ENCODE data around the gene MMP11. TPM values are rescaled to one million over a fixed set of nuclear protein-coding genes. Genes with fewer than 3 reads are reported as not detected.

Gene MMP11
- total RNA-seq, 1 experiment from 2014 or later, result 48.2 TPM

DNA sequence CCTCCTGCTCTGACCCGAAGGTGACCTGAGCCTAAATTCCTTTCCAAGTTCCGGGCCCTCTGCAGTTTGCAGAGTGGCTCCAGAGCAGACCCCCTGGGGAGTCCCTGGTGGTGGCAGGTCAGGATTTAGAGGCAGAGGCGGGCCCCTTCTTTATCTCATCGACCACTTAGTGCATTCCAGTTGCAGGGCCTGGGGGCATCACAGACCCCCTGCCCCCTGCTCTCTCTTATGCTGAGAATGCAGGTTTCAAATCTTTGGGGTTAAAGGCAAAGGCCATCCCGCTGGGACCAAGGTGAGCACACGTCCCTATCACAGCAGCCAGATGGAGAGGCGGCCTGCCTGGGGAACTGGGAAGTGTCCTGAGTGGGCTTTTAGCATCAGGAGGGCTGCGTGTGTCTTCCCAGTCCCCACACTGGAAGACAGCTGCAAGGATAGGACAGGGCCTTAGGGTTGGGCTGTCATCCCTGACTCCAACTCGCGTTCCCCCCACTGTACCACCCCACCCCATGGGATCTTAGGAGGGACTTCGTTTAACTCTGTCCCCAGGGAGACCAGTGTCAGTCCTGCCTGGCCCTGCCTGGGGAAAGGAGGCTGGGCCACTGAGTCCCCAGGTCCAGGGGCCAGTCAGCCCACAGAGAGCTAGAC is 54.8 kb downstream of the MMP11 start:
- Histone ChIP-seq H3K9ac (ENCODE audit: low read length) (no peak overlapping the region), H3K79me2 (ENCODE audit: low read length) (peaks cover 53% of the 10 kb centered on the region), H3K4me1 (ENCODE audit: low read length) (peaks cover 83% of the 10 kb centered on the region), H3K27me3 (ENCODE audit: low read length) (no peaks in the 10 kb centered on the region), H3K36me3 (ENCODE audit: insufficient read depth, low read length) (peaks cover 58% of the 10 kb centered on the region), H2AFZ (ENCODE audit: low read length) (no peak overlapping the region), H3K27ac (ENCODE audit: low read length) (no peak overlapping the region), H3K9me2 (replicated peaks; ENCODE audit: insufficient read depth, low read length) (no peaks in the 10 kb centered on the region), H3K4me3 (ENCODE audit: low read length) (no peak overlapping the region), H3K4me2 (ENCODE audit: low read depth, low read length, poor library complexity, severe bottlenecking) (no peak overlapping the region), H3K9me3 (ENCODE audit: low read length) (no peaks in the 10 kb centered on the region), H4K20me1 (ENCODE audit: insufficient read depth, low read depth, low read length) (peaks cover 34% of the 10 kb centered on the region)
- DNase-seq, result no peak

DNA sequence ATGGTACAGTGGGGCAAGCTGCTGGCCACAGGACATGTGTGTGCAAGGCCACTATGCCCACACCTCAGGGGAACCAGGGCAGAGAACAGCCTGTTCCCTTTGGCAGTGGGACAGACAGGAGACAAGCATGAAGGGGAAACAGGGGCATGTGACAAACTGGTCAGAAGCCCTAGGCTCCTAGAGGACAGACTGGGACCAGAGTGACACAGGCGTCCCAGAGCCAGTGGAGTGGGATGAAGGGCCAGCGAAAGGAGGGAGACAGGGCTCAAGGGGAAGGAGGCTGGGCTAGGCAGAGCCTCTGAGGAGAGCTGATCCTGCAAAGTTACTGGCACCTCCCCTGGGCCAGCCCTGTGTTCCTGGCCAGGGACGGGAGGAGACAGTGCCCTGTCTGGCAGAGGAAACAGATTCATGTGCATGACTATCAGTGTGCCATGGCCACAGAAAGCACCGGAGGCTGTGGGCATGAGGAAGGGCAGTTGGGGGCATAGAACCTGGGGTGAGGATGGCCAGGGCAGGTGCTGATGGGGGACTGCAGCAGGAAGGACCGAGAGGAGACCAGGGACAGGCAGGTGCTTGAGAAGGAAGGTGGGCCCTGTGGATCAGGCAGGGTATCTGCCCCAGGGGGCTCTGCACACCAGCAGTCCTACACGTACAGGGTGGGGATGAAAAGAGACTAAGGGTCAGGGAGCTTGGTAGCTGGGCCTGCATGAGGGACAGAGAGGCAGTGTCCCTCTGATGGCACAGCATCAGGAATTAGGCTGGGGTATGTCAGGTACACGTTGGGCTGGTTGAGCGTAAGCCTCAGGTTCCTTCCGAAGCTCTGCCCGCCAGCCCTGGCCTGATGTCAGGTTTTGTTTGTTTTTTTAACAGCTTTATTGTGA is 56.4 kb downstream of the MMP11 start:
- Histone ChIP-seq H3K4me1 (ENCODE audit: low read length) (peaks cover 86% of the 10 kb centered on the region), H3K27ac (ENCODE audit: low read length) (peak overlapping the region; percentile 50), H3K79me2 (ENCODE audit: low read length) (peaks cover 44% of the 10 kb centered on the region), H3K9me3 (ENCODE audit: low read length) (no peaks in the 10 kb centered on the region), H2AFZ (ENCODE audit: low read length) (no peak overlapping the region), H4K20me1 (ENCODE audit: insufficient read depth, low read depth, low read length) (peaks cover 40% of the 10 kb centered on the region), H3K4me2 (ENCODE audit: low read depth, low read length, poor library complexity, severe bottlenecking) (no peak overlapping the region), H3K27me3 (ENCODE audit: low read length) (no peaks in the 10 kb centered on the region), H3K9ac (ENCODE audit: low read length) (no peak overlapping the region), H3K9me2 (replicated peaks; ENCODE audit: insufficient read depth, low read length) (no peaks in the 10 kb centered on the region), H3K4me3 (ENCODE audit: low read length) (no peak overlapping the region), H3K36me3 (ENCODE audit: insufficient read depth, low read length) (peaks cover 45% of the 10 kb centered on the region)
- no peak for DNase-seq

DNA sequence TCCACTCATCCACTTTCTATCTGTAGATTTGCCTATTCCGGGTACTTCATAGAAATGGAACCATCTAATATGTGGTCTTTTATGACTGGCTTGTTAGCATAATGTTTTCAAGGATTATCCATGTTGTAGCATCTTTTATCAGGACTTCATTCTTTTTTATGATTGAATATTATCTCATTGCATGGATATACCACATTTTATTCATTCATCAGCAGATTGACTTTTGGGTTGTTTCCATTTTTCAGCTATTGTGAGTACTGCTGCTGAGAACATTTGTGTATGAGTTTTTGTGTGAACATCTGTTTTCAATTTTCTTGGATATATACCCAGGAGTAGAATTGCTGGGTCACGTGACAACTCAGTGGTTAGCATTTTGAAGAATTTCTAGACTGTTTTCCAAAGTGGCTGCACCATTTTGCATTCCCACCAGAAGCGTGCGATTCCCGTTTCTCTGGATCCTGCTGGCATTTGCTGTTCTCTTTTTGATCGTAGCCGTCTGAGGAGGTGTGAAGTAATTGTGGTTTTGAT is 57.3 kb downstream of the MMP11 start:
- no peak overlapping the region for H3K4me3 ChIP-seq (ENCODE audit: low read length)
- H3K36me3 ChIP-seq (ENCODE audit: insufficient read depth, low read length), result peaks cover 37% of the 10 kb centered on the region
- peaks cover 42% of the 10 kb centered on the region for H3K79me2 ChIP-seq (ENCODE audit: low read length)
- no peaks in the 10 kb centered on the region for H3K9me2 ChIP-seq (replicated peaks; ENCODE audit: insufficient read depth, low read length)
- peak overlapping the region; percentile 27 for H3K27ac ChIP-seq (ENCODE audit: low read length)
- peaks cover 83% of the 10 kb centered on the region for H3K4me1 ChIP-seq (ENCODE audit: low read length)
- H3K9ac ChIP-seq (ENCODE audit: low read length), result no peak overlapping the region
- no peak for DNase-seq
- no peak overlapping the region for H2AFZ ChIP-seq (ENCODE audit: low read length)
- H3K4me2 ChIP-seq (ENCODE audit: low read depth, low read length, poor library complexity, severe bottlenecking), result peak overlapping the region; percentile 7
- H3K9me3 ChIP-seq (ENCODE audit: low read length), result no peaks in the 10 kb centered on the region
- H3K27me3 ChIP-seq (ENCODE audit: low read length), result no peaks in the 10 kb centered on the region
- H4K20me1 ChIP-seq (ENCODE audit: insufficient read depth, low read depth, low read length), result peaks cover 40% of the 10 kb centered on the region

DNA sequence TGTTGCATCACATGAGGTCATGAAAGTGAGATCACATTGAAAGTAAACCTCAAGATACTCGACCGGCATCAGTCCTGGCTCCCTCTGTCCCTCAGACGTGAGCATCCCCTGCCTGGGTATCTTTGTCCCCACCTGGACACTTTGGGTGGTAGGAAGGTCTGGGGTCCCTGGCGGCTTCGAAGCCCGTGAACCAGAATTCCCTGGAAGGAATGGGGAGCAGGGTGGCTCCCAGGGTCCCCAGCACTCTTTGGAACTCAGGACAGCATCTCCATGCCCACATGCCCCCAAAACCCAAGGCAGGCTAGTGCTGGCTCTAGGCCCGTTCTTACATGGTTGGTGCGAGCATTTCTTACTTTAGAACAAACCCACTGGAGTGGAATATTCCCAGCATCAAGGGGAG is 58.6 kb downstream of the MMP11 start:
- Histone ChIP-seq H4K20me1 (ENCODE audit: insufficient read depth, low read depth, low read length) (peaks cover 43% of the 10 kb centered on the region), H3K9ac (ENCODE audit: low read length) (no peak overlapping the region), H3K27me3 (ENCODE audit: low read length) (no peaks in the 10 kb centered on the region), H3K4me3 (ENCODE audit: low read length) (no peak overlapping the region), H3K4me1 (ENCODE audit: low read length) (peaks cover 83% of the 10 kb centered on the region), H3K9me2 (replicated peaks; ENCODE audit: insufficient read depth, low read length) (no peaks in the 10 kb centered on the region), H3K9me3 (ENCODE audit: low read length) (no peaks in the 10 kb centered on the region), H3K79me2 (ENCODE audit: low read length) (peaks cover 38% of the 10 kb centered on the region), H2AFZ (ENCODE audit: low read length) (no peak overlapping the region), H3K27ac (ENCODE audit: low read length) (no peak overlapping the region), H3K4me2 (ENCODE audit: low read depth, low read length, poor library complexity, severe bottlenecking) (no peak overlapping the region), H3K36me3 (ENCODE audit: insufficient read depth, low read length) (peaks cover 34% of the 10 kb centered on the region)
- DNase-seq, result no peak

DNA sequence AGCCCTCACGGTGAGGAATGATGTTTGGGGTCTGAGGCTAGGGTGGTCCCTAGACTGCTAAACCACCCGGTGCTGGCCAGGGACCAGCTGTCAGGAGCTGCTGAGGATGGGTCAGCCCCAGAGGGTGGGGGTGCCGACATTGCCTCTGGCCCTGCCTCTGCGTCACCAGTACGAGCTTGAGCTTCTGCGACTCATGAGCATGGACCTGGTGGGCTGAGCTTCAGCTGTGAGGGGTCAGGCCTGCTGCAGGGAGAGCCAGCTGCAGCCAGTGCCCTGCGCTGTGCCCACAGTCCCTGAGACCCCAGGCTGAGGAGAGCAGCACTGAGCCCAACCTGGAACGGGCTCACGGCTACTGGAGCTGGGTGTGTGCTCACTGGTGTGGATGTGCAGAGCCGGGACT is 59.1 kb downstream of the MMP11 start:
- Histone ChIP-seq H3K79me2 (ENCODE audit: low read length) (peaks cover 34% of the 10 kb centered on the region), H3K4me3 (ENCODE audit: low read length) (no peak overlapping the region), H3K9ac (ENCODE audit: low read length) (no peak overlapping the region), H3K9me3 (ENCODE audit: low read length) (no peaks in the 10 kb centered on the region), H4K20me1 (ENCODE audit: insufficient read depth, low read depth, low read length) (peaks cover 43% of the 10 kb centered on the region), H3K4me2 (ENCODE audit: low read depth, low read length, poor library complexity, severe bottlenecking) (no peak overlapping the region), H3K27ac (ENCODE audit: low read length) (no peak overlapping the region), H3K36me3 (ENCODE audit: insufficient read depth, low read length) (peaks cover 34% of the 10 kb centered on the region), H2AFZ (ENCODE audit: low read length) (no peak overlapping the region), H3K9me2 (replicated peaks; ENCODE audit: insufficient read depth, low read length) (no peaks in the 10 kb centered on the region), H3K4me1 (ENCODE audit: low read length) (peaks cover 83% of the 10 kb centered on the region), H3K27me3 (ENCODE audit: low read length) (no peaks in the 10 kb centered on the region)
- DNase-seq, result no peak

DNA sequence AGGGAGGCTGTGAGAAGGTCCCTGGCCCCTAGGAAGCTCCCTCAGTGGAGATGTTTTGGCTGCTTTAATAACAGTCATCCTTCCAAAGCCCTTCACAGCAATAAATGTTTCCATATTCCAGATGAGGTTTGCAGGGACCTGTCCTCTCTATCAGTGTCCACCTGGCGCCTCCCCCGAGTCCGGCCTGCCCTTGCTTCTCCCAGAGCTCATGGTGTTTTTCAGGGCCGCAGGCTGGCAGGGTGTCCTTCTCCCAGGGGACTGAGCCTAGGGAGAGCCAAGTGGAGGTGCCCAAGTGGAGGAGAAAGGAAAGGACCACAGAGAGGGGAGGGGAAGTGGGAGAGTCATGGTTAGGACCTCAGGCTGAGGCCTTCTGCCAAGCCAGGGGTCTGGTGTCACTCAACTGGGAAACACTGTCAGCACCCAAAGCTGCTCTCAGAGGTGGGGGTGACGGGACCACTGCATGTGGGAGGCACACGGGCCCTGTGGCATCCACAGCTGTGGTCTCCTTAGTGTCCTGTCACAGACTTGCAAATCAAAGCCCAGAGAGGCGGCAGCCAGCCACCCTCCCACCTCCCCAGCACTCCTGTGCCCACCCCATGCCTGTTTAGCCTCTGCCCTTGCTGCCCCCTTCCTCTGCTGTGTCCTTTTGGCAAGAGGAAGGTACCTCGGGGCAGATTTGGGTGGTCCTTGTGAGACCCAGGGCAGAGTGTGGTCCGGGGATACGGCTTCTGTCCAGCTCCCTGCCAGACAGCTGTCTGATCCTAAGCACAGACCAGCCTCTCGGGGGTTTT is 59.8 kb downstream of the MMP11 start:
- no peak overlapping the region for H3K27ac ChIP-seq (ENCODE audit: low read length)

DNA sequence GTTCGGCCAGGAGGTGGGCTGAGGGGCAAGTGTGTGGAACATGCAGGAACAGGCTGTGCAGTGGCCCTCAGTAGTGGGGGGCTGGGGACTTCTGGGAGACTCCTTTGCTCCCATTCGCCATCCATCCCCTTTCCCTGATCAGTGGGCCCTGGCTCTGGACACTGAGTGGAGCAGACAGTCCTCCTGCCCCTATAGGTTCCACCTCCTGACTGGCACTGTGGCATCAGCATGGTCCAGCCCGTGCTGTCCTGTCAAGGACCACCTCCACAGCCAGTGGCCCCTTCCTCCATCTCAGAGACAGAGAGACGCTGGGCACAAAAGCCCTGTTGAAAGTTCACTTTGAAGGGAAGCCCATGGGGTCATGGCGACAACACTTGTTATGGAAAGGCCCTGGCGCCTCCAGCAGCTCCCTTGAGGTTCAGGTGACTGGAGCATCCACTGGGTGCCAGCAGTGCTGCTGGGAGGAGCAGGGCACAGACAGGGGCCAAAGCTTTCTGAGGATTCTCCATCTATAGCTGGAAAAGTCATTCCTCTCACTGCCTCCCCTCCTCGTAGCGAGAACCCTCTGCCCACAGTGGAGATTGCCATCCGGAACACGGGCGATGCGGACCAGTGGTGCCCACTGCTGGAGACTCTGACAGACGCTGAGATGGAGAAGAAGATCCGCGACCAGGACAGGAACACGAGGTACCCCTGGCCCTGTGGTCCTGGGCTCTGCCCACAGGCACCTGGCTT is 60.5 kb downstream of the MMP11 start:
- no peaks in the 10 kb centered on the region for H3K9me2 ChIP-seq (replicated peaks; ENCODE audit: insufficient read depth, low read length)
- H3K79me2 ChIP-seq (ENCODE audit: low read length), result peaks cover 29% of the 10 kb centered on the region
- H2AFZ ChIP-seq (ENCODE audit: low read length), result no peak overlapping the region
- H3K36me3 ChIP-seq (ENCODE audit: insufficient read depth, low read length), result peaks cover 34% of the 10 kb centered on the region
- no peak for DNase-seq
- H3K27ac ChIP-seq (ENCODE audit: low read length), result no peak overlapping the region
- peaks cover 86% of the 10 kb centered on the region for H3K4me1 ChIP-seq (ENCODE audit: low read length)
- H3K9ac ChIP-seq (ENCODE audit: low read length), result no peak overlapping the region
- no peak overlapping the region for H3K4me3 ChIP-seq (ENCODE audit: low read length)
- no peaks in the 10 kb centered on the region for H3K27me3 ChIP-seq (ENCODE audit: low read length)
- peaks cover 43% of the 10 kb centered on the region for H4K20me1 ChIP-seq (ENCODE audit: insufficient read depth, low read depth, low read length)
- H3K9me3 ChIP-seq (ENCODE audit: low read length), result no peaks in the 10 kb centered on the region
- no peak overlapping the region for H3K4me2 ChIP-seq (ENCODE audit: low read depth, low read length, poor library complexity, severe bottlenecking)

More for the DNA sequence above, 59.8 kb downstream of the MMP11 start:
- Histone ChIP-seq H2AFZ (ENCODE audit: low read length) (no peak overlapping the region), H3K4me1 (ENCODE audit: low read length) (peaks cover 83% of the 10 kb centered on the region), H3K36me3 (ENCODE audit: insufficient read depth, low read length) (peaks cover 31% of the 10 kb centered on the region), H3K27me3 (ENCODE audit: low read length) (no peaks in the 10 kb centered on the region), H3K9me2 (replicated peaks; ENCODE audit: insufficient read depth, low read length) (no peaks in the 10 kb centered on the region), H3K4me3 (ENCODE audit: low read length) (no peak overlapping the region), H3K4me2 (ENCODE audit: low read depth, low read length, poor library complexity, severe bottlenecking) (no peak overlapping the region), H3K79me2 (ENCODE audit: low read length) (peaks cover 33% of the 10 kb centered on the region), H3K9me3 (ENCODE audit: low read length) (no peaks in the 10 kb centered on the region), H4K20me1 (ENCODE audit: insufficient read depth, low read depth, low read length) (peaks cover 43% of the 10 kb centered on the region), H3K9ac (ENCODE audit: low read length) (no peak overlapping the region)
- no peak for DNase-seq
